ENCODE data around the gene PDE4B. TPM values are rescaled to one million over a fixed set of nuclear protein-coding genes. Genes with fewer than 3 reads are reported as not detected.

The PDE4B gene
- total RNA-seq, 1 experiment from 2014 or later = 3.3 TPM

GRCh38 chr1:66323958-66324625, 531.4 kb downstream of the PDE4B start:
- ChIA-PET CTCF (no interaction called here), POLR2A (interaction anchor here (1.6 kb wide), 1 partner anchor 8 kb away, joined by 9 read pairs; no protein-coding TSS in a partner anchor)
- no peaks in the 10 kb centered on the region for H3K27me3 Mint-ChIP-seq (ENCODE audit: insufficient read depth, unreplicated experiment)
- H3K4me1 Mint-ChIP-seq (ENCODE audit: insufficient read depth, unreplicated experiment) = no peaks in the 10 kb centered on the region
- intact Hi-C loops (cut with micrococcal nuclease) = no loop called here
- no peaks in the 10 kb centered on the region for H3K36me3 Mint-ChIP-seq (ENCODE audit: insufficient read depth, unreplicated experiment)
- no peak overlapping the region for H3K27ac Mint-ChIP-seq (ENCODE audit: low read depth, unreplicated experiment)
- H3K9me3 Mint-ChIP-seq (ENCODE audit: unreplicated experiment) = no peaks in the 10 kb centered on the region
- no peak overlapping the region for H3K4me3 Mint-ChIP-seq (ENCODE audit: unreplicated experiment)
- no peak for DNase-seq (ENCODE audit: unreplicated experiment)
- no peak for TF ChIP-seq CTCF (IDR thresholded peaks at IDR 0.05; ENCODE audit: unreplicated experiment)
- no TSS peak for BruUV-seq (replicated peaks)

- ChIA-PET CTCF (interaction anchor here (2.2 kb wide), 1 partner anchor 64 kb away, joined by 5 read pairs; no protein-coding TSS in a partner anchor), POLR2A (interaction anchor here (0.7 to 1.4 kb wide), 4 partner anchors 30 to 61 kb away, joined by 3 read pairs; no protein-coding TSS in a partner anchor)
- BruUV-seq (replicated peaks) = no TSS peak
- no peak for TF ChIP-seq CTCF (IDR thresholded peaks at IDR 0.05; ENCODE audit: unreplicated experiment)
- Mint-ChIP-seq H3K4me3 (ENCODE audit: unreplicated experiment) (no peak overlapping the region), H3K27me3 (ENCODE audit: insufficient read depth, unreplicated experiment) (no peaks in the 10 kb centered on the region), H3K9me3 (ENCODE audit: unreplicated experiment) (no peaks in the 10 kb centered on the region), H3K36me3 (ENCODE audit: insufficient read depth, unreplicated experiment) (no peaks in the 10 kb centered on the region), H3K27ac (ENCODE audit: low read depth, unreplicated experiment) (no peak overlapping the region), H3K4me1 (ENCODE audit: insufficient read depth, unreplicated experiment) (peaks cover 5% of the 10 kb centered on the region)
- no peak for DNase-seq (ENCODE audit: unreplicated experiment)
- intact Hi-C loops (cut with micrococcal nuclease) = no loop called here
Measured at GRCh38 chr1:66325594-66326380, 533.1 kb downstream of the PDE4B start.

- BruUV-seq (replicated peaks) = no TSS peak
- H3K27me3 Mint-ChIP-seq (ENCODE audit: insufficient read depth, unreplicated experiment) = no peaks in the 10 kb centered on the region
- DNase-seq (ENCODE audit: unreplicated experiment) = no peak
- no peak overlapping the region for H3K27ac Mint-ChIP-seq (ENCODE audit: low read depth, unreplicated experiment)
- POLR2A ChIA-PET = interaction anchor here (1.0 to 1.4 kb wide), 2 partner anchors 26 to 63 kb away, joined by 3 read pairs; no protein-coding TSS in a partner anchor
- TF ChIP-seq CTCF (IDR thresholded peaks at IDR 0.05; ENCODE audit: unreplicated experiment) = no peak
- H3K4me1 Mint-ChIP-seq (ENCODE audit: insufficient read depth, unreplicated experiment) = peaks cover 7% of the 10 kb centered on the region
- intact Hi-C loops (cut with micrococcal nuclease) = no loop called here
- H3K9me3 Mint-ChIP-seq (ENCODE audit: unreplicated experiment) = no peaks in the 10 kb centered on the region
- CTCF ChIA-PET = interaction anchor here (0.6 to 2.2 kb wide), 5 partner anchors 45 to 399 kb away, joined by 3 to 9 read pairs (median 4); no protein-coding TSS in a partner anchor
- no peaks in the 10 kb centered on the region for H3K36me3 Mint-ChIP-seq (ENCODE audit: insufficient read depth, unreplicated experiment)
- no peak overlapping the region for H3K4me3 Mint-ChIP-seq (ENCODE audit: unreplicated experiment)
Measured at GRCh38 chr1:66326867-66327266, 534.2 kb downstream of the PDE4B start.

GRCh38 chr1:66327588-66327987, 534.9 kb downstream of the PDE4B start:
- Mint-ChIP-seq H3K27ac (ENCODE audit: low read depth, unreplicated experiment) (no peak overlapping the region), H3K36me3 (ENCODE audit: insufficient read depth, unreplicated experiment) (no peaks in the 10 kb centered on the region), H3K9me3 (ENCODE audit: unreplicated experiment) (no peaks in the 10 kb centered on the region), H3K27me3 (ENCODE audit: insufficient read depth, unreplicated experiment) (no peaks in the 10 kb centered on the region), H3K4me3 (ENCODE audit: unreplicated experiment) (no peak overlapping the region), H3K4me1 (ENCODE audit: insufficient read depth, unreplicated experiment) (peaks cover 7% of the 10 kb centered on the region)
- TF ChIP-seq CTCF (IDR thresholded peaks at IDR 0.05; ENCODE audit: unreplicated experiment) = no peak
- no TSS peak for BruUV-seq (replicated peaks)
- POLR2A ChIA-PET = interaction anchor here (1.0 kb wide), 1 partner anchor 27 kb away, joined by 3 read pairs; no protein-coding TSS in a partner anchor
- CTCF ChIA-PET = interaction anchor here (0.6 to 1.2 kb wide), 3 partner anchors 46 to 398 kb away, joined by 3 to 4 read pairs (median 3); no protein-coding TSS in a partner anchor
- intact Hi-C loops (cut with micrococcal nuclease) = no loop called here
- no peak for DNase-seq (ENCODE audit: unreplicated experiment)

Measured in MCF 10A (cell line).